Inferior parietal cortex (tissue), 1 donor: ENCODE results near the gene CYP4V2.
A peak's percentile ranks its signal among the peaks of the same experiment; 100 is the strongest.

Source experiments
- DNase-seq: peaks from one replicate; pipeline ENCODE4 v3.0.0-alpha.2; 2016; ENCODE audit errors: extremely low spot score

CYP4V2 gene

GRCh38 chr4:186188107-186188506 is 3.3 kb upstream of the CYP4V2 start:
- no peak for DNase-seq

GRCh38 chr4:186189656-186190055 is 1.7 kb upstream of the CYP4V2 start:
- DNase-seq: no peak

- DNase-seq: peak; percentile 45
Measured at GRCh38 chr4:186190581-186191199, 677 bp upstream of the CYP4V2 start.

- peak; percentile 62 for DNase-seq
Measured at GRCh38 chr4:186192066-186192612, 772 bp downstream of the CYP4V2 start.

DNA sequence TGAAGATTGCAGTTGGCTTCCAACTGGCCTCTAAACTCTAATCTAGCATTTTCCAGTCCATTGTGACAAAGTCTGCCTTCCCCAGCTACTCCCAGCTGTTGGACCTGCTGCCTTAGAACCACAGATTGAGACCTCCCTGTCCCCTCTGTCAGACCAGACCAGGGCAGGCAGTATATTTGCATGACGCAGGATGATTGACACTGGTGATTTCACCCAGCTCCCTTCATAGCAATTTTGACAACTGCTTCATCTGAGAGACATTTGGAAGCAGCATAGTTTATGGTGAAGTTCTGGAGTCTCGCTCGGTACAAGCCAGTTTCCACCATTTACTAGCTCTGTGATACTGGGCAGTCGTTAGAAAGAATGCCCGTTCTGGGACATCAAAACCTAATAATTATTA is 2.5 kb downstream of the CYP4V2 start:
- DNase-seq: no peak

DNA sequence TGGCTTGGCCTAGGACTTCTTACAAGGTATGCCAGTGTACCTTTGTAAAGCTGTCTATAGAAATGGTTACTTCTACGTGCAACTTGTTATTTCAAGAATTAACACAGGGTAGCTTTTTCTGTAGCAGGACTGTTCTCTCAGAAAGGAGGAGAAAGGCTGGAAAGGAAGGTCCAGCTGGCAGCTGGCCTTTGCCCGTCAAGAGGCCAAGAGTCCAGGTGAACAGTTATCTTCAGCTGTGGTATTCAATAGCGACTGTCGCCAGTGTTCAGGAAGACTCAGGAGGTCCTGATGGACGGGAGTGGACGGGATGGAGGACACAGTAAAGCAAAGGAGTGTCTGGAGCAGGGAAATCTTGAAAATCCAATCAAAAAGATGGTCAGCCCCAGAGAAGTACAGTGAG is 4.7 kb downstream of the CYP4V2 start:
- DNase-seq: no peak

GRCh38 chr4:186200516-186200915 is 9.1 kb downstream of the CYP4V2 start:
- DNase-seq: no peak

DNA sequence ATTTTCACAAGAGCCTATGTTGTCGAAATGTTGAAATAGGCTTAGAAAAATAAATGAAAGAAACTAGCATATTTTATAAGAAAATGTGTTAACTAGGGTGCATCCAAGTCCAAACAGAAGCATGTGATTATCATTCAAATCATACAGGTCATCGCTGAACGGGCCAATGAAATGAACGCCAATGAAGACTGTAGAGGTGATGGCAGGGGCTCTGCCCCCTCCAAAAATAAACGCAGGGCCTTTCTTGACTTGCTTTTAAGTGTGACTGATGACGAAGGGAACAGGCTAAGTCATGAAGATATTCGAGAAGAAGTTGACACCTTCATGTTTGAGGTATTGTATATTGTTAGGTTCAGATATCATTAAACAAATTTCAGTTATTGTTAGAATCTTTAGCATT is 9.6 kb downstream of the CYP4V2 start:
- no peak for DNase-seq

DNA sequence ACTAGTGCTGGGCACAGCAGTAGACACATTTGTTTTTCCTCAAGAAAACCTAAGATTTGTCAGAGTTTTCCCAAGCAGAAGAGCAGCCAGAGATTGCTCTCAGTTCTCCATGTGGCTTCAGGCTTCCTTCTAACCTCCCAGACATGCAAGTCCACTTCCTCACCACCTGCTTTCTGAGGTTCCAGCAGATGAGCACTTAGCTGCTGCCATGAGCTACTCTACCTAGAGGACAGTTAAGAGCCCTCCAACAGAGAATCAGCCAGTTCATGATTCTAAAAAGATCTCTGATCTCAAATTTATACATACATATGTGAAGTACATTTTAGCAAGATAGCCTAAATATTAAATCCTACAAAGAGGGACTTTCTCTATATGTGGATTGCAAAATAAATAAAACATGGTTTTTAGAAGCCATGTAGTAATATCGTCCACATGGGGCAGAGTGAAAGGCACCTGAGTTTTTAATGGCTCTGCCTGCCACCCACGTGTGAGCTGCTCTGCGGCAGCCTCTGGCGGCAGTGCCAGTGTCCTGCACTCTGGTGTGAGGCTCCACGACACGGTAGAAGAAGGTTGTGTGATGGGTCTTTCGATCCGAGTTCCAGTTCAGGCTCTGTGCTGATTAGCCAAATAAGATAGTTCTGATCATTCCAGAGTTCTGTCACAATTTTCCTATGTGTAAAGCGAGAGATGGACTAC is 10.3 kb downstream of the CYP4V2 start:
- no peak for DNase-seq

GRCh38 chr4:186202490-186203140 is 11.2 kb downstream of the CYP4V2 start:
- no peak for DNase-seq

DNA sequence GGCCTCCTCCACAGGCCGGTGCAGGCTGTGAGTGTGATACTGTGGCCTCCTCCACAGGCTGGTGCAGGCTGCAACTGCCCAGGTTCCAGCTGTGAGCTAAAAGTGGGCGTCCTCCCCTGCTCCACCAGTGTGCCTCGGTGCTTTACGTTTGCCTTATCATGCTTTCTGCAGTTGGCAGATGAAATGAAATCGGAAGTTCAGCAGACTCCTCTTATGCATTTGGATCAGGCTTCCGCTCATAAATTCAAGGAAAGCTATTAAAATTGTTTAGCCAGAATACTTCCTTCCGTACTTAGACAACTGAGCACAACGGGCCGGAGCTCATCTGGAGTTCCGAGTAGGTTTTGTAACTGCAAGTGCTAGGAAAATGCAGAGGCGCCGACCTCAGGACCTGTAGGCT is 12.0 kb downstream of the CYP4V2 start:
- DNase-seq: no peak

GRCh38 chr4:186204103-186204559 is 12.8 kb downstream of the CYP4V2 start:
- DNase-seq: no peak

- no peak for DNase-seq
Measured at GRCh38 chr4:186204686-186205085, 13.3 kb downstream of the CYP4V2 start.

DNA sequence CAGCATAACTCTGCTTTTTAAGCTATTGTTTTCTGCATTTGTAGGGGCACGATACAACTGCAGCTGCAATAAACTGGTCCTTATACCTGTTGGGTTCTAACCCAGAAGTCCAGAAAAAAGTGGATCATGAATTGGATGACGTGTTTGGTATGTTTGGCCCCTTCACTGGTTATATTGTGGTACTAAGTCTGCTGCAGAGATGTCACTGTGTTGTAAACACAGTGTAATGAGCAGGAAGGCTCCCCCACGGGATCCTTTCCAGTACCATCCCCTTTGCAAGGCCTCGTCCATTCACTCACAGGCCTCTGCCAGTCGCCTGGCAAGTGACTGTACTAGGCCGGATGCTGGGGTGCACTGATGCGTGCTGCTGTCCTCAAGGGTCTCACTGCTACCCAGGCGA is 13.8 kb downstream of the CYP4V2 start:
- DNase-seq: no peak

DNA sequence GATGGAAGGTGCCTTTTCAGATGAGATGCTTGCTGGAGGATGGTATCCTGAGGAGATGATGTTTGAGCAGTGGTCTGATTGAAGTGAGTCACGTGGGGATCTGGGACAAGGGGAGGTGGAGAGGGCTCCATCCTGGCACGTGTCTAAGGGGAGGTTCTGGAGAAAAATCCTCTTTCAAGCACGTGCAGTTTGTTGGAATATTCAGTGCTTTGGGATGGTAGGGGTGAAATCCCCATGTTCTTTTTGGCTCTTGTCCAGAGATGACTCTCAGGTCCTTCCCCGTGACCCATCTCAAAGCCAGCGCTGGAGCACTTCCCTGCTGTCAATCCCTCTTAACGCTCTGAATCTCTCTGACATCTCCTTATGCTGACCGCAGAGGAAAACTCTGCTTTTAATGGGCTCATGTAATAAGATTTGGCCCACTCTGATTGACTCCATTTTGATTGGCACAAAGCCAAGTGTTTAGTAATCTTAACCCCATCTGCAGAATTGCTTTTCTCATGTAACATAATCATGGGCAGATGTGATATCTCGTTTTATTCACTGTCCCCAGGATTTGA is 25.2 kb downstream of the CYP4V2 start:
- no peak for DNase-seq

GRCh38 chr4:186217733-186218293 is 26.4 kb downstream of the CYP4V2 start:
- no peak for DNase-seq

DNA sequence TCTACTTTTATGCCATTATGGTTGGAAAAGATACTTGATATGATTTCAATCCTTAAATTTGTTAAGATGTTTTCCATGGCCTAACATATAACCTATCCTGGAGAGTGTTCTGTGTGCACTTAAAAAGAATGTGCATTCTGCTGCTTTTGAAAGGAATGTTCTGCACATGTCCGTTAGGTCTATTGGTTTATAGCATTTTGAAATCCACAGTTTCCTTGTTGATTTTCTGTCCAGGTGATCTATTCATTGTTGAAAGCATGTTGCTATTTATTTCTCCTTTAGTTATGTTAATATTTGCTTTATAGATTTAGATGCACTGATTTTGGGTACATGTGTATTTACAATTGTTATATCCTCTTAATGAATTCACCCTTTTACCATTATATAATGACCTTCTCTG is 30.3 kb downstream of the CYP4V2 start:
- DNase-seq: no peak

- no peak for DNase-seq
Measured at GRCh38 chr4:186225848-186226247, 34.5 kb downstream of the CYP4V2 start.

DNA sequence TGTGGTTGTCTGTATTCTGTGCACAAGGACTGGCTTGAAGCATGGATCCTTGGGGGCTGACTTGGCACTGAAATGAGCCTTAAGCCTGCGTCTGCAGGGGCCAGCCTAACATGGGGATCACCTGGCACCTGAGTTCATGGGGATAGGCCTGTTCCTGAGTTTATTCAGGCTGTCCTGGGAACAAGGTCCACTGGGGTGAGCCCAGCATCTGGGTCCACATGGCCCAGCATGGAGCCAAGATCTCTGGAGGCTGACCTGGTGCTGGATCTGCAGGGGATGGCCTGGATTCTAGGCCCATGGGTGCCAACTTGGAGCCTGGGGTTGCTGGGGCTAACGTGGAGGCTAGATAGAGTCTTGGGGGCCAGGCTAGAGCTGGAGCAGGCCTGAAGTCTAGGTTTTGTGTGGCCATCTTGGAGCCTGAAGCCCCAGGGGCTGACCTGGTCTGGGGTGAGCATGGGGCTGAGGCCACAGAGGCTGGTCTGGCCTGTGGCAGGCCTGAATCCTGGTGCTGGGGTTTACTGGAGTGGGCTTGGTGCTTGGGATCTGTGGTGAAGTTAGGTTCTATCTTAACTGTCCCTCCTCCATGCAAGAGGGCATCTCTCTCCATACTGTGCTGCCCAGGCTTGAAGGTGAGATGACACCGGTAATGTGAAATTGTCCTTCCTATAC is 35.3 kb downstream of the CYP4V2 start:
- no peak for DNase-seq

DNA sequence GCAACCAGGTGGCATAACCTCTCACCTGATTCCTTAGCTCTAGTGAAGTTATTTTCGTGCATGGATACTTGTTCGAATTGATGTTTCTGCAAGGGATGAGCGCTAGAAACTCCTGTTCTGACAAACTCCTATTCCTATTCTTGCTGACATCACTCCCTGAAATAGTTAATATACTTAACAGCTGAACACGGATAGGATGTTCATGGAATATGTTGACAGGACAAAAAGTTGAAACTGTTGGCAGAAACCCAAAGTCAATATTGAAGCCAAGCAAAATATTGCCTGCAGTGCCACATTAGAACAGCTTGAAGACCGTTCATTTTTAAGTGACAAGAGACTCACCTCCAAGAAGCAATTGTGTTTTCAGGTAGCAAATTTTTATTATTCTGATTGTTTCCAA is 35.9 kb downstream of the CYP4V2 start, which contains the start of gene KLKB1:
Gene KLKB1, plus strand, starts transcription at position 287 of the 400 bp plus-strand sequence. CDS start 689 bp downstream, outside the sequence.
- no peak for DNase-seq

DNA sequence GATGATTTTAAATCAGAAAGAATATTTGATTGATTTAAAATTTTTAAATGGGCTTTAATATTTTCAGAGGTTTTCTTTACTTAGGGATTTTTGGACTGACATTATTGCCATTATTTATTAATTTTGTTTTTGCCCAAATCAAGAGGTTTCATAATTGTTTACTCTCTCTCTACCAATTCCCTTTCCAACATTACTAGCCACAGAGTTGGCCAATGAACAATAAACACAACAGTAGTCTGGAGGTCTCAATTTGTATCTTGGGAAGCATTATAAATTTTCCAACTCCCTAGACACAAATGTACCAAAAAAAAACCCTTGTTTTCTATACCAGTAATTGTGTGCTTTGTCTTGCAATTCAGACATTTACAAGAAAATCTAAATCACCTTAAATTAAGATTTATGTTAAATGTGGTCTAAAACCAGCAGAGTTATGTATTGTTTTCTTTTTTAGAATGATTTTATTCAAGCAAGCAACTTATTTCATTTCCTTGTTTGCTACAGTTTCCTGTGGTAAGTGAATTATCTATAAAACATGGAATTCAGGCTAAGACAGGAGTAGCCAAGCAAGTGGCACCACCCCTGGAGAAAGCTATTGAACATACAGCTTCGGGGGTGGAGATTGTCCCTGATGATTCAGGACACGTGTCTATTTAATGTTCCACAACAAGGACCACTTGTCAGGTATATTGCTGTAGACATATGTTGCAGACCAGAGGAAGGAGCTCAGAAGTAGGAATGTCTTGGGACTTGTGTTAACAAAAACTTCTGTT is 36.6 kb downstream of the CYP4V2 start:
- DNase-seq: no peak
